SU-DHL-6 (cell line): ENCODE results near the gene EAPP.

Source experiments
- EZH2phosphoT487 ChIP-seq: fragments of 200-600 bp; sonication (generic), shearing (Covaris generic); conservative IDR thresholded peaks from 2 replicates; pipeline ENCODE4 v1.6.1; 2018; ENCODE audit warnings: mild to moderate bottlenecking, antibody characterized with exemption, low read length, moderate library complexity, mixed read lengths
- TF ChIP-seq, protein P1 (sequence below): fragments of 200-600 bp; sonication (generic); IDR thresholded peaks from one replicate; pipeline ENCODE4 v1.5.1; 2017; ENCODE audit warnings: antibody characterized with exemption, mild to moderate bottlenecking, low read length, moderate library complexity; ENCODE audit not compliant: insufficient read depth, poor library complexity, severe bottlenecking

DNA sequence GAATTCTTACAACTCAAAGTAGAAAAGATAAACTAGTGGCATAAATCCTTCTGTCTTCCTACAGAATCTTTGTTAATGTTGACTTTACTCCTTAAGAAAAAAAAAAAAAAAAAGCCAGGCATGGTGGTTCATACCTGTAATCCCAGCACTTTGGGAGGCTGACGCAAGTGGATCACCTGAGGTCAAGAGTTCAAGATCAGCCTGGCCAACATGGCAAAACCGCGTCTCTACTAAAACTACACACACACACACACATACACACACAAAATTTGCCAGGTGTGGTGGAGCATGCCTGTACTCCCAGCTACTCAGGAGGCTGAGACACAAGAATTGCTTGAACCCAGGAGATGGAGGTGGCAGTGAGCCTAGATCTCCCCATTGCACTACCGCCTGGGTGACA, 59.8 kb downstream of the EAPP start:
- TF ChIP-seq, protein P1, sequence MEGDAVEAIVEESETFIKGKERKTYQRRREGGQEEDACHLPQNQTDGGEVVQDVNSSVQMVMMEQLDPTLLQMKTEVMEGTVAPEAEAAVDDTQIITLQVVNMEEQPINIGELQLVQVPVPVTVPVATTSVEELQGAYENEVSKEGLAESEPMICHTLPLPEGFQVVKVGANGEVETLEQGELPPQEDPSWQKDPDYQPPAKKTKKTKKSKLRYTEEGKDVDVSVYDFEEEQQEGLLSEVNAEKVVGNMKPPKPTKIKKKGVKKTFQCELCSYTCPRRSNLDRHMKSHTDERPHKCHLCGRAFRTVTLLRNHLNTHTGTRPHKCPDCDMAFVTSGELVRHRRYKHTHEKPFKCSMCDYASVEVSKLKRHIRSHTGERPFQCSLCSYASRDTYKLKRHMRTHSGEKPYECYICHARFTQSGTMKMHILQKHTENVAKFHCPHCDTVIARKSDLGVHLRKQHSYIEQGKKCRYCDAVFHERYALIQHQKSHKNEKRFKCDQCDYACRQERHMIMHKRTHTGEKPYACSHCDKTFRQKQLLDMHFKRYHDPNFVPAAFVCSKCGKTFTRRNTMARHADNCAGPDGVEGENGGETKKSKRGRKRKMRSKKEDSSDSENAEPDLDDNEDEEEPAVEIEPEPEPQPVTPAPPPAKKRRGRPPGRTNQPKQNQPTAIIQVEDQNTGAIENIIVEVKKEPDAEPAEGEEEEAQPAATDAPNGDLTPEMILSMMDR = no peak
- no peak for TF ChIP-seq EZH2phosphoT487
